Hepatocyte (in vitro differentiated cells): ENCODE data around the gene XYLT1. TPM values are rescaled to one million over a fixed set of nuclear protein-coding genes. Genes with fewer than 3 reads are reported as not detected.

Experiments
- DNase-seq: peaks from one replicate; pipeline ENCODE4 v3.0.0-alpha.2; 2016; ENCODE audit warnings: low spot score
- H2AFZ ChIP-seq: fragments of 200-600 bp; sonication (generic); 2 replicates; pipeline ENCODE4 v1.6.0; 2016; ENCODE audit warnings: antibody characterized with exemption, mild to moderate bottlenecking
- H3K27ac ChIP-seq: fragments of 200-600 bp; sonication (generic); 2 replicates; pipeline ENCODE4 v1.5.1; 2016; ENCODE audit warnings: mild to moderate bottlenecking
- H3K27me3 ChIP-seq: fragments of 200-600 bp; sonication (generic); 2 replicates; pipeline ENCODE4 v1.6.1; 2016
- H3K36me3 ChIP-seq: fragments of 200-600 bp; sonication (generic); replicated peaks from 2 replicates; pipeline ENCODE4 v1.5.1; 2016; ENCODE audit warnings: low read depth; ENCODE audit not compliant: insufficient read depth
- H3K4me1 ChIP-seq: fragments of 200-600 bp; sonication (generic); 2 replicates; pipeline ENCODE4 v1.5.1; 2016; ENCODE audit warnings: mild to moderate bottlenecking, moderate library complexity; ENCODE audit not compliant: insufficient read depth
- H3K4me2 ChIP-seq: fragments of 200-600 bp; sonication (generic); 2 replicates; pipeline ENCODE4 v1.6.0; 2016
- H3K4me3 ChIP-seq: fragments of 200-600 bp; sonication (generic); 2 replicates; pipeline ENCODE4 v1.5.1; 2016; ENCODE audit warnings: mild to moderate bottlenecking
- H3K79me2 ChIP-seq: fragments of 200-600 bp; sonication (generic); 2 replicates; pipeline ENCODE4 v1.6.0; 2017; ENCODE audit warnings: mild to moderate bottlenecking
- H3K9me2 ChIP-seq: fragments of 200-600 bp; sonication (generic); replicated peaks from 2 replicates; pipeline ENCODE4 v1.6.0; 2017; ENCODE audit warnings: mild to moderate bottlenecking; ENCODE audit not compliant: insufficient read depth
- H3K9me3 ChIP-seq: fragments of 200-600 bp; sonication (generic); 2 replicates; pipeline ENCODE4 v1.5.1; 2016; ENCODE audit warnings: low read depth, mild to moderate bottlenecking
- H4K20me1 ChIP-seq: fragments of 200-600 bp; sonication (generic); 2 replicates; pipeline ENCODE4 v1.6.0; 2016; ENCODE audit warnings: mild to moderate bottlenecking; ENCODE audit not compliant: insufficient read depth, poor library complexity, severe bottlenecking
- EZH2 ChIP-seq: fragments of 200-600 bp; sonication (generic); IDR thresholded peaks from 2 replicates; pipeline ENCODE4 v1.6.1; 2016; ENCODE audit warnings: antibody characterized with exemption, mild to moderate bottlenecking, borderline replicate concordance
- EZH2phosphoT487 ChIP-seq: fragments of 200-600 bp; sonication (generic); IDR thresholded peaks from one replicate; pipeline ENCODE4 v1.6.1; 2018; ENCODE audit warnings: antibody characterized with exemption, mild to moderate bottlenecking, low read depth, moderate library complexity; ENCODE audit not compliant: unreplicated experiment, severe bottlenecking
- WGBS: methylation state at CpG from one replicate; pipeline ENCODE4 v1.1.6; 2016; ENCODE audit warnings: low lambda C conversion rate; ENCODE audit errors: missing lambda C conversion rate; 5-methylcytosine and 5-hydroxymethylcytosine counted together
- polyA plus RNA-seq: library from polyadenylated mRNA; unstranded; fragments of >200 nt; fragmentation: Nextera tagmentation; extraction: Ambion mirVana; gene quantifications from 2 replicates; pipeline ENCODE4 v1.2.1, GENCODE V29; 2016
- total RNA-seq: library from RNA; depleted of rRNA; stranded (reverse); fragments of >200 nt; gene quantifications from 2 replicates; pipeline ENCODE4 v1.2.3, GENCODE V29; 2014
- TF ChIP-seq, protein P1 (sequence below): fragments of 200-600 bp; sonication (generic); IDR thresholded peaks from 2 replicates; pipeline ENCODE4 v1.5.1; 2016; ENCODE audit warnings: antibody characterized with exemption, mild to moderate bottlenecking; ENCODE audit not compliant: poor library complexity

Gene XYLT1
- total and polyA plus RNA-seq, 2 experiments from 2014 or later: 6.9 to 13.7 TPM

DNA sequence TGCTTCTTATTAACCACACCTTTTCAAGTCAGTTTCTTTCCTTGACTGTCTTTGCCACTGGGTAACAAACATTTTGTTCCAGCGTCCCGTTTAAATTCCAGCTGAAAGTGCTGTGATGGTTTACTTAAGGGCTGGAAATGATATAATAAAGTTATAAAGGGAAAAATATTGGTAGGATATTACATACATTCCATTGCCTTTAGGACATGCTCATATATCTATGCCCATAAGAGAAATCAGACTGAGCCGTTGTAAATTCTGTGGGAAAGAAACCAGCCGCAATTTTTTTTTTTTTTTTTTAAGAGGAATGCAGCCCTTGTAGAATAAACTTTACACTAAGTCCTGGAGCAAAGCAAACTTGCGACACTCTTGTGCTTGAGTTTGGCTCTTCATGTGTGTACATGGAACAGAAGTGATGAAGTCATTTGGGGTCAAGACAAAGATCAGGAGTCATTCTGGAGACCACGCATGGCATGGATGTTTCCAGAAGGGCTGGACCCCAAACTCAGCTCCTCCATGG is 210.9 kb downstream of the XYLT1 start:
- Histone ChIP-seq H4K20me1 (no peaks in the 10 kb centered on the region), H3K36me3 (no peaks in the 10 kb centered on the region), H3K4me2 (no peak overlapping the region), H2AFZ (no peak overlapping the region), H3K9me3 (no peaks in the 10 kb centered on the region), H3K9me2 (no peaks in the 10 kb centered on the region), H3K27me3 (no peaks in the 10 kb centered on the region), H3K4me1 (no peaks in the 10 kb centered on the region), H3K27ac (no peak overlapping the region), H3K4me3 (no peak overlapping the region), H3K79me2 (no peaks in the 10 kb centered on the region)
- TF ChIP-seq, protein P1, sequence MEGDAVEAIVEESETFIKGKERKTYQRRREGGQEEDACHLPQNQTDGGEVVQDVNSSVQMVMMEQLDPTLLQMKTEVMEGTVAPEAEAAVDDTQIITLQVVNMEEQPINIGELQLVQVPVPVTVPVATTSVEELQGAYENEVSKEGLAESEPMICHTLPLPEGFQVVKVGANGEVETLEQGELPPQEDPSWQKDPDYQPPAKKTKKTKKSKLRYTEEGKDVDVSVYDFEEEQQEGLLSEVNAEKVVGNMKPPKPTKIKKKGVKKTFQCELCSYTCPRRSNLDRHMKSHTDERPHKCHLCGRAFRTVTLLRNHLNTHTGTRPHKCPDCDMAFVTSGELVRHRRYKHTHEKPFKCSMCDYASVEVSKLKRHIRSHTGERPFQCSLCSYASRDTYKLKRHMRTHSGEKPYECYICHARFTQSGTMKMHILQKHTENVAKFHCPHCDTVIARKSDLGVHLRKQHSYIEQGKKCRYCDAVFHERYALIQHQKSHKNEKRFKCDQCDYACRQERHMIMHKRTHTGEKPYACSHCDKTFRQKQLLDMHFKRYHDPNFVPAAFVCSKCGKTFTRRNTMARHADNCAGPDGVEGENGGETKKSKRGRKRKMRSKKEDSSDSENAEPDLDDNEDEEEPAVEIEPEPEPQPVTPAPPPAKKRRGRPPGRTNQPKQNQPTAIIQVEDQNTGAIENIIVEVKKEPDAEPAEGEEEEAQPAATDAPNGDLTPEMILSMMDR: no peak
- TF ChIP-seq EZH2: no peak
- TF ChIP-seq EZH2phosphoT487: no peak
- no peak for DNase-seq
- WGBS: 76% methylated on average over 6 of the region's 6 CpGs

DNA sequence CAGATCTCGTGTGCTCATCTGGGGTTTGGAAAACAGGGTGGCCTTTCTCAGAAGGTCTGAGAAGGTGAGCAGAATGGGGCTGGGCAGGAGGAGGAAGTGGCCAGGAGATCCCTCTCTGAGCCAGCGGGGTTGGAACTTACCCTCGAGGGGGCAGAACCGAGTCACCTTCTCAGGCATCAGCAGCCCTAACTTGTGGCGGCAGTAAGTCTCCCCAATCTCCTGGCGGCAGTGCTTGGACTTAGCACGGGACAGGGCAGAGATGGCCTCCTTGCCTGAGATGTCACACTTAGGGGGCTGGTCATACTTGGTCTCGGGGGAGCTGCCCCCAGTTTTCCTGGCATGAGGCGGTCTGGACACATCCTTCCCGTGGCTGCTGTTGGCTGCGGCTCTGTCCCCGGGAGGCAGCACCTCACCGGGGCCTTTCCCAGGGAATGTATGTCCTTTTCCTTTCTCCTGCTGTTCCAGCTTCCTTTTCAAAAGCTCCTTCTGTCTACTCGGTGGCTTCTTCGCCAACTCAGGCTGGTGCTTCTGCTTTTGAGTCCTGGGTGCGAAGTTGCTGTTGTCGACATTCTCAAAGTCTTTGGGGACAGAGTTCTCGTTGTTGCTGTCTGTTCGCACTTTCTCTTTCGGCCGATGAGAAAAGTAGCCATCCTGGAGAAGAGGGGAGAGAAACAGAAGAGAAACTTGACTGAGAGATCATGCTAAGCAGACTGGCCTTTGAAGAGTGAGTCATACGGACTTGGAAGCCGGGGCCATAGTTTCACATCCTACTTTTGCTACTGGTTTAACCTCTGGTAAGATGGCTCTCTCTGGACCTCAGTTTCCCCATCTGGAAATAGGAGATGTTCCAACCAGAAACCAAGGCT is 211.7 kb downstream of the XYLT1 start:
- H3K4me3 ChIP-seq: no peak overlapping the region
- H3K4me1 ChIP-seq: no peaks in the 10 kb centered on the region
- H3K36me3 ChIP-seq: no peaks in the 10 kb centered on the region
- TF ChIP-seq, protein P1: no peak
- no peak for TF ChIP-seq EZH2phosphoT487
- no peak for TF ChIP-seq EZH2
- no peak overlapping the region for H2AFZ ChIP-seq
- no peak overlapping the region for H3K4me2 ChIP-seq
- WGBS: 91% methylated on average over 23 of the region's 23 CpGs
- H3K9me3 ChIP-seq: no peaks in the 10 kb centered on the region
- H4K20me1 ChIP-seq: peaks cover 4% of the 10 kb centered on the region
- DNase-seq: no peak
- H3K9me2 ChIP-seq: no peaks in the 10 kb centered on the region
- peaks cover 2% of the 10 kb centered on the region for H3K79me2 ChIP-seq
- no peak overlapping the region for H3K27ac ChIP-seq
- H3K27me3 ChIP-seq: no peaks in the 10 kb centered on the region

DNA sequence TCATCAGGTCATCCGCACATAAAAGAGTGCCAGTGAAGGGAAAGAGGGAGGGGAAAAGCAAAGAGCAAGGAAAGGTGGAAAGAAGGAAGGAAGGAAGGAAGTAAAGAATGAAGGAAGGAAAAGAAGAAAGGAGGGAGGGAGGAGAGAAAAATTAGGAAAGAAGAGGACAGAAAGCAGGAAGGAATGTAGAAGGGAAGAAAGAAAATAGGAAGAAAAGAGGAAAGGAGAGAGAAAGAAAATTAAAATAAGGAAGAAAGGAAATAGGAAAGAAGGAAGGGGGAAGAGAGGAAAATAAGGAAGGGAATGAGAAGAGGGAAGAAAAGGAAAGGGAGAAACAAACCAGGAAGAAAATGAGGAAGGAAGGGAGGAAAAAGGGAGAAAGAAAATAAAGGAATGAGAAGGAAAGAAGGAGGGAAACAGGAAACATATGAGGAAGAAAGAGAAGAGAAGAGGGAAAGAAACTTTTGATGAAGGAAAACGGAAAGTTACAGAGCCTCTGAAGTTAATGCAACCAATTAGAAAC is 212.6 kb downstream of the XYLT1 start:
- Histone ChIP-seq H3K36me3 (no peaks in the 10 kb centered on the region), H3K27ac (no peak overlapping the region), H3K27me3 (no peaks in the 10 kb centered on the region), H2AFZ (no peak overlapping the region), H3K9me3 (no peaks in the 10 kb centered on the region), H4K20me1 (peaks cover 5% of the 10 kb centered on the region), H3K4me2 (no peak overlapping the region), H3K4me1 (no peaks in the 10 kb centered on the region), H3K79me2 (peaks cover 2% of the 10 kb centered on the region), H3K9me2 (no peaks in the 10 kb centered on the region), H3K4me3 (no peak overlapping the region)
- no peak for TF ChIP-seq EZH2phosphoT487
- TF ChIP-seq, protein P1: no peak
- no peak for TF ChIP-seq EZH2
- no peak for DNase-seq
- WGBS: 93% methylated on average over 2 of the region's 2 CpGs
